ENCODE data around the gene CCNC. TPM values are rescaled to one million over a fixed set of nuclear protein-coding genes. Genes with fewer than 3 reads are reported as not detected.

CCNC gene
- total and polyA plus RNA-seq, 2 of the 13 experiments (the other 11 are each of a cell fraction or from before 2014, with no cell fraction given), result 69.6 to 141 TPM

GRCh38 chr6:99603421-99604165 lies 35.1 kb upstream of the CCNC start:
- H3K4me3 ChIP-seq (replicated peaks in 1 of 3; ENCODE audit: insufficient read depth in 1 of 3, low read depth in 2 of 3, low read length in 3 of 3), result peak overlapping the region; percentile 27 to 66 (median 47)
- DNase-seq (ENCODE audit: low spot score), result no peak
- H3K27ac ChIP-seq (ENCODE audit: extremely low read length, insufficient read depth, low read length), result no peak overlapping the region
- H3K4me2 ChIP-seq (ENCODE audit: low read depth, low read length), result peak overlapping the region; percentile 79
- POLR2A ChIA-PET, result no interaction called here
- in situ Hi-C loops (cut with HindIII; ENCODE audit: extremely low pct_ligation_motif_present, low pct_unique_long_range_greater_than_20kb), result no loop called here
- H3K9me3 ChIP-seq (ENCODE audit: low read length), result no peaks in the 10 kb centered on the region
- H3K4me1 ChIP-seq (ENCODE audit: insufficient read depth, low read length), result peaks cover 21% of the 10 kb centered on the region
- H3K36me3 ChIP-seq (replicated peaks in 1 of 2; ENCODE audit: control insufficient read depth in 1 of 2, insufficient read depth in 2 of 2, low read length in 2 of 2), result no peaks in the 10 kb centered on the region
- intact Hi-C loops (cut with micrococcal nuclease; ENCODE audit: unreplicated experiment), result loop anchor here (2.0 kb wide), 1 partner anchor 15 kb away; no protein-coding TSS in a partner anchor
- no TSS peak for BruUV-seq (replicated peaks)
- H3K27me3 ChIP-seq (ENCODE audit: control insufficient read depth in 1 of 2, insufficient read depth in 2 of 2, low read length in 2 of 2), result peaks cover 12 to 76% of the 10 kb centered on the region in 2 experiments; a peak in 4 of 5 replicates
- no peak for FAIRE-seq
- H3K79me2 ChIP-seq (ENCODE audit: insufficient read depth, low read length), result no peaks in the 10 kb centered on the region
- H3K9ac ChIP-seq (ENCODE audit: insufficient read depth, low read depth, low read length), result no peak overlapping the region
- WGBS (ENCODE audit: low lambda C conversion rate), result 3% methylated on average over 11 of the region's 55 CpGs
- no peak overlapping the region for H2AFZ ChIP-seq (ENCODE audit: low read length)
- H4K20me1 ChIP-seq (ENCODE audit: insufficient read depth, low read length), result no peaks in the 10 kb centered on the region
- ATAC-seq, result peak; percentile 83
- CTCF ChIA-PET (ENCODE audit: low intra/inter-chr PET ratio, low total read pairs), result no interaction called here
- TF ChIP-seq ZNF180 (CRISPR knock-in tag; IDR thresholded peaks at IDR 0.05; ENCODE audit: borderline replicate concordance, low read depth), result no peak
- TF ChIP-seq DPF2 (CRISPR knock-in tag; IDR thresholded peaks at IDR 0.05; ENCODE audit: borderline replicate concordance, low read depth), result no peak
- no peak for TF ChIP-seq TBL1XR1 (IDR thresholded peaks at IDR 0.05; ENCODE audit: borderline replicate concordance, low read length, partially characterized antibody)
- TF ChIP-seq, protein P1, sequence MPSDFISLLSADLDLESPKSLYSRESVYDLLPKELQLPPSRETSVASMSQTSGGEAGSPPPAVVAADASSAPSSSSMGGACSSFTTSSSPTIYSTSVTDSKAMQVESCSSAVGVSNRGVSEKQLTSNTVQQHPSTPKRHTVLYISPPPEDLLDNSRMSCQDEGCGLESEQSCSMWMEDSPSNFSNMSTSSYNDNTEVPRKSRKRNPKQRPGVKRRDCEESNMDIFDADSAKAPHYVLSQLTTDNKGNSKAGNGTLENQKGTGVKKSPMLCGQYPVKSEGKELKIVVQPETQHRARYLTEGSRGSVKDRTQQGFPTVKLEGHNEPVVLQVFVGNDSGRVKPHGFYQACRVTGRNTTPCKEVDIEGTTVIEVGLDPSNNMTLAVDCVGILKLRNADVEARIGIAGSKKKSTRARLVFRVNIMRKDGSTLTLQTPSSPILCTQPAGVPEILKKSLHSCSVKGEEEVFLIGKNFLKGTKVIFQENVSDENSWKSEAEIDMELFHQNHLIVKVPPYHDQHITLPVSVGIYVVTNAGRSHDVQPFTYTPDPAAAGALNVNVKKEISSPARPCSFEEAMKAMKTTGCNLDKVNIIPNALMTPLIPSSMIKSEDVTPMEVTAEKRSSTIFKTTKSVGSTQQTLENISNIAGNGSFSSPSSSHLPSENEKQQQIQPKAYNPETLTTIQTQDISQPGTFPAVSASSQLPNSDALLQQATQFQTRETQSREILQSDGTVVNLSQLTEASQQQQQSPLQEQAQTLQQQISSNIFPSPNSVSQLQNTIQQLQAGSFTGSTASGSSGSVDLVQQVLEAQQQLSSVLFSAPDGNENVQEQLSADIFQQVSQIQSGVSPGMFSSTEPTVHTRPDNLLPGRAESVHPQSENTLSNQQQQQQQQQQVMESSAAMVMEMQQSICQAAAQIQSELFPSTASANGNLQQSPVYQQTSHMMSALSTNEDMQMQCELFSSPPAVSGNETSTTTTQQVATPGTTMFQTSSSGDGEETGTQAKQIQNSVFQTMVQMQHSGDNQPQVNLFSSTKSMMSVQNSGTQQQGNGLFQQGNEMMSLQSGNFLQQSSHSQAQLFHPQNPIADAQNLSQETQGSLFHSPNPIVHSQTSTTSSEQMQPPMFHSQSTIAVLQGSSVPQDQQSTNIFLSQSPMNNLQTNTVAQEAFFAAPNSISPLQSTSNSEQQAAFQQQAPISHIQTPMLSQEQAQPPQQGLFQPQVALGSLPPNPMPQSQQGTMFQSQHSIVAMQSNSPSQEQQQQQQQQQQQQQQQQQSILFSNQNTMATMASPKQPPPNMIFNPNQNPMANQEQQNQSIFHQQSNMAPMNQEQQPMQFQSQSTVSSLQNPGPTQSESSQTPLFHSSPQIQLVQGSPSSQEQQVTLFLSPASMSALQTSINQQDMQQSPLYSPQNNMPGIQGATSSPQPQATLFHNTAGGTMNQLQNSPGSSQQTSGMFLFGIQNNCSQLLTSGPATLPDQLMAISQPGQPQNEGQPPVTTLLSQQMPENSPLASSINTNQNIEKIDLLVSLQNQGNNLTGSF (CRISPR knock-in tag; IDR thresholded peaks at IDR 0.05), result no peak
- TF ChIP-seq ZNF557 (CRISPR knock-in tag; IDR thresholded peaks at IDR 0.05), result no peak
- TF ChIP-seq ZNF567 (CRISPR knock-in tag; IDR thresholded peaks at IDR 0.05; ENCODE audit: borderline replicate concordance), result no peak
- TF ChIP-seq E2F5 (CRISPR knock-in tag; conservative IDR thresholded peaks at IDR 0.05), result no peak
- TF ChIP-seq TEAD2 (CRISPR knock-in tag; IDR thresholded peaks at IDR 0.05), result no peak
- TF ChIP-seq, protein P2, sequence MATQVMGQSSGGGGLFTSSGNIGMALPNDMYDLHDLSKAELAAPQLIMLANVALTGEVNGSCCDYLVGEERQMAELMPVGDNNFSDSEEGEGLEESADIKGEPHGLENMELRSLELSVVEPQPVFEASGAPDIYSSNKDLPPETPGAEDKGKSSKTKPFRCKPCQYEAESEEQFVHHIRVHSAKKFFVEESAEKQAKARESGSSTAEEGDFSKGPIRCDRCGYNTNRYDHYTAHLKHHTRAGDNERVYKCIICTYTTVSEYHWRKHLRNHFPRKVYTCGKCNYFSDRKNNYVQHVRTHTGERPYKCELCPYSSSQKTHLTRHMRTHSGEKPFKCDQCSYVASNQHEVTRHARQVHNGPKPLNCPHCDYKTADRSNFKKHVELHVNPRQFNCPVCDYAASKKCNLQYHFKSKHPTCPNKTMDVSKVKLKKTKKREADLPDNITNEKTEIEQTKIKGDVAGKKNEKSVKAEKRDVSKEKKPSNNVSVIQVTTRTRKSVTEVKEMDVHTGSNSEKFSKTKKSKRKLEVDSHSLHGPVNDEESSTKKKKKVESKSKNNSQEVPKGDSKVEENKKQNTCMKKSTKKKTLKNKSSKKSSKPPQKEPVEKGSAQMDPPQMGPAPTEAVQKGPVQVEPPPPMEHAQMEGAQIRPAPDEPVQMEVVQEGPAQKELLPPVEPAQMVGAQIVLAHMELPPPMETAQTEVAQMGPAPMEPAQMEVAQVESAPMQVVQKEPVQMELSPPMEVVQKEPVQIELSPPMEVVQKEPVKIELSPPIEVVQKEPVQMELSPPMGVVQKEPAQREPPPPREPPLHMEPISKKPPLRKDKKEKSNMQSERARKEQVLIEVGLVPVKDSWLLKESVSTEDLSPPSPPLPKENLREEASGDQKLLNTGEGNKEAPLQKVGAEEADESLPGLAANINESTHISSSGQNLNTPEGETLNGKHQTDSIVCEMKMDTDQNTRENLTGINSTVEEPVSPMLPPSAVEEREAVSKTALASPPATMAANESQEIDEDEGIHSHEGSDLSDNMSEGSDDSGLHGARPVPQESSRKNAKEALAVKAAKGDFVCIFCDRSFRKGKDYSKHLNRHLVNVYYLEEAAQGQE (IDR thresholded peaks at IDR 0.05; ENCODE audit: borderline replicate concordance in 1 of 2, low read depth in 1 of 2, low read length in 2 of 2), result no peak
- TF ChIP-seq EED (CRISPR knock-in tag; IDR thresholded peaks at IDR 0.05), result peak; percentile 18; the same call in 1 of the 2 replicates
- TF ChIP-seq GFI1 (CRISPR knock-in tag; IDR thresholded peaks at IDR 0.05; ENCODE audit: borderline replicate concordance), result no peak
- no peak for TF ChIP-seq ZNF724P (CRISPR knock-in tag; IDR thresholded peaks at IDR 0.05; ENCODE audit: borderline replicate concordance)
- TF ChIP-seq RBM39 (IDR thresholded peaks at IDR 0.05; ENCODE audit: low read depth, low read length, poor library complexity, severe bottlenecking), result no peak
